Thoracic aorta (tissue), 2 donors: Measurements from ENCODE around the gene CTIF. TPM values are rescaled to one million over a fixed set of nuclear protein-coding genes. Genes with fewer than 3 reads are reported as not detected.

Source experiments
- ATAC-seq: fragments of 150-250 bp; one replicate; pipeline ENCODE4 v1.8.0; 2017; ENCODE audit warnings: low read depth; ENCODE audit not compliant: insufficient number of reproducible peaks, low FRiP score
- DNase-seq: peaks from one replicate; pipeline ENCODE4 v3.0.0-alpha.2; 2020; ENCODE audit warnings: low spot score
- H3K27ac ChIP-seq, 2 donors: fragments of 200-600 bp; sonication (generic); 1 replicate in 1 of 2; 2 replicates in 1 of 2; pipeline ENCODE4 v1.5.1; 2016; ENCODE audit warnings: mild to moderate bottlenecking in 2 of 2, moderate library complexity in 2 of 2
- H3K27me3 ChIP-seq: fragments of 200-600 bp; sonication (generic); replicated peaks from 2 replicates; pipeline ENCODE4 v1.6.0; 2016; ENCODE audit warnings: mild to moderate bottlenecking; ENCODE audit not compliant: insufficient read depth
- H3K36me3 ChIP-seq: fragments of 200-600 bp; sonication (generic); one replicate; pipeline ENCODE4 v1.5.1; 2016
- H3K4me1 ChIP-seq, 2 donors: fragments of 200-600 bp; sonication (generic); 1 replicate in 1 of 2; 2 replicates in 1 of 2; pipeline versions ENCODE4 v1.5.1 to v1.6.0; 2016; ENCODE audit warnings: low read depth in 2 of 2, mild to moderate bottlenecking in 1 of 2; ENCODE audit not compliant: control insufficient read depth in 1 of 2
- H3K4me3 ChIP-seq: fragments of 200-600 bp; sonication (generic); 2 replicates; pipeline ENCODE4 v1.5.1; 2016; ENCODE audit warnings: mild to moderate bottlenecking
- H3K9me3 ChIP-seq: fragments of 200-600 bp; sonication (generic); 2 replicates; pipeline ENCODE4 v1.5.1; 2016
- total RNA-seq, 2 donors: library from RNA; depleted of rRNA; stranded (reverse); fragments of >200 nt; gene quantifications; one replicate each; pipeline versions ENCODE4 v1.1.0 to v1.2.3, GENCODE V29; 2016
- TF ChIP-seq, protein P1 (sequence below): fragments of 200-600 bp; sonication (generic); IDR thresholded peaks from one replicate; pipeline ENCODE4 v1.5.1; 2019; ENCODE audit warnings: antibody characterized with exemption

CTIF gene
- total RNA-seq, 2 donors from 2014 or later: 63.3 to 125 TPM

- H3K4me3 ChIP-seq: no peak overlapping the region
- H3K4me1 ChIP-seq: peaks cover 11 to 26% of the 10 kb centered on the region in 2 donors
- no peaks in the 10 kb centered on the region for H3K9me3 ChIP-seq
- TF ChIP-seq, protein P1, sequence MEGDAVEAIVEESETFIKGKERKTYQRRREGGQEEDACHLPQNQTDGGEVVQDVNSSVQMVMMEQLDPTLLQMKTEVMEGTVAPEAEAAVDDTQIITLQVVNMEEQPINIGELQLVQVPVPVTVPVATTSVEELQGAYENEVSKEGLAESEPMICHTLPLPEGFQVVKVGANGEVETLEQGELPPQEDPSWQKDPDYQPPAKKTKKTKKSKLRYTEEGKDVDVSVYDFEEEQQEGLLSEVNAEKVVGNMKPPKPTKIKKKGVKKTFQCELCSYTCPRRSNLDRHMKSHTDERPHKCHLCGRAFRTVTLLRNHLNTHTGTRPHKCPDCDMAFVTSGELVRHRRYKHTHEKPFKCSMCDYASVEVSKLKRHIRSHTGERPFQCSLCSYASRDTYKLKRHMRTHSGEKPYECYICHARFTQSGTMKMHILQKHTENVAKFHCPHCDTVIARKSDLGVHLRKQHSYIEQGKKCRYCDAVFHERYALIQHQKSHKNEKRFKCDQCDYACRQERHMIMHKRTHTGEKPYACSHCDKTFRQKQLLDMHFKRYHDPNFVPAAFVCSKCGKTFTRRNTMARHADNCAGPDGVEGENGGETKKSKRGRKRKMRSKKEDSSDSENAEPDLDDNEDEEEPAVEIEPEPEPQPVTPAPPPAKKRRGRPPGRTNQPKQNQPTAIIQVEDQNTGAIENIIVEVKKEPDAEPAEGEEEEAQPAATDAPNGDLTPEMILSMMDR: no peak
- no peaks in the 10 kb centered on the region for H3K27me3 ChIP-seq
- no peak overlapping the region for H3K27ac ChIP-seq
- DNase-seq (no peak), ATAC-seq (no peak)
- H3K36me3 ChIP-seq: no peaks in the 10 kb centered on the region
These were observed 179.6 kb downstream of the CTIF start for GRCh38 chr18:48718251-48718959.

DNA sequence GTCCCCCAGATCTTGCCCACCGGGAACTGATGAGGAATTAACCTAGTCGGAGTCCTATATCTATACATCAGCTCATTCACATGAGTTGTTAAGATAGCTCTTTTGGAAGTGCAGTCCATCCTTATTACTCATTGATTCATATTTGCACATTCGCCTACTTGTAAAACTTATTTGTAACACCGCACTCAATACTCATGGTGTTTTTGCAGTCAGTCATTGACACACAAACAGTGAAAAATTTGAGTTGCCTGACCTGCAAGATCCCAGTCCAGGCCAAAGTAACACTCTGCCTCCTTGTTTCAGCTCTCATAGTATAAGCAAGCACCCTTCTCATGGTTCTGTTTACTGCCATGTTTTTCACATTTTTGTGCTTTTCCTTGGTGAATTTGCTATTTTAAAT is 180.6 kb downstream of the CTIF start:
- no peaks in the 10 kb centered on the region for H3K9me3 ChIP-seq
- ATAC-seq (no peak), DNase-seq (no peak)
- H3K27ac ChIP-seq: no peak overlapping the region
- TF ChIP-seq, protein P1: no peak
- H3K4me3 ChIP-seq: no peak overlapping the region
- H3K4me1 ChIP-seq: peaks cover 11 to 26% of the 10 kb centered on the region in 2 donors
- H3K27me3 ChIP-seq: no peaks in the 10 kb centered on the region
- no peaks in the 10 kb centered on the region for H3K36me3 ChIP-seq

DNA sequence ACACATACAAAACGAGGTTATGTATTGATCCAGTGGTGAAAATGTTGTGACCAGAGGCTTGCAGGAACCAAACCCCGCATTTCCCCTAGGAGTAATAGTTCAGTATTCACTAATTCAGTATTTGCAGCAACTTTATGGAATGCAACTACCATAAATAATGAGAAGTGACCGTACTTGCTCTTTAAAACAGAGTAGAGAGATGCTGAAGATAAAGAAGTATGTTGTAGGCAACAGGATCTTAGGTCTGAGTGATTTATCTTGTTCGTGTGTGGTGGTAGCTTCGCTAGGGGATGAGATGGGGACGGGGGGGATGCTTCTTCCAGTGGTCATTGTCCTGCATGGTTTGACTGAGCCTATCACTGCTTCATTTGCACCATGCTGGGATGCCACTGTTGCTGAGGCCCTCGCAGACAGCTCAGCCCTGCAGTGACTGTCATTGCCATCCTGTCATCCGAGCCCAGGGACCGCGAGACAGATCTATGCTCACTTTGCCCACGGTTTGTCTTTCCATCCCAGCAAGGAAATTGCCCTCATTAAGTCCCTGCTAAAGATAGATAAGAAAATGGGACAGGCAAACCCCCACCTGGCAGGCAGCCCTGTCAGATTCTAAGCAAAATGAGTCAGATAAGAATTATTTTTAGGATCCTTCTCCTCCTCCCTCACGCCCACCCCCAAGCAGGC is 181.3 kb downstream of the CTIF start:
- H3K27ac ChIP-seq: no peak overlapping the region
- H3K27me3 ChIP-seq: no peaks in the 10 kb centered on the region
- H3K4me1 ChIP-seq: peaks cover 11 to 26% of the 10 kb centered on the region in 2 donors
- H3K36me3 ChIP-seq: no peaks in the 10 kb centered on the region
- H3K9me3 ChIP-seq: no peaks in the 10 kb centered on the region
- TF ChIP-seq, protein P1: no peak
- ATAC-seq (no peak), DNase-seq (no peak)
- no peak overlapping the region for H3K4me3 ChIP-seq

GRCh38 chr18:48720655-48721025 is 181.8 kb downstream of the CTIF start:
- peaks cover 11 to 26% of the 10 kb centered on the region in 2 donors for H3K4me1 ChIP-seq
- no peaks in the 10 kb centered on the region for H3K27me3 ChIP-seq
- no peak overlapping the region for H3K27ac ChIP-seq
- no peaks in the 10 kb centered on the region for H3K36me3 ChIP-seq
- no peak overlapping the region for H3K4me3 ChIP-seq
- no peaks in the 10 kb centered on the region for H3K9me3 ChIP-seq
- DNase-seq (no peak), ATAC-seq (no peak)
- TF ChIP-seq, protein P1: no peak

DNA sequence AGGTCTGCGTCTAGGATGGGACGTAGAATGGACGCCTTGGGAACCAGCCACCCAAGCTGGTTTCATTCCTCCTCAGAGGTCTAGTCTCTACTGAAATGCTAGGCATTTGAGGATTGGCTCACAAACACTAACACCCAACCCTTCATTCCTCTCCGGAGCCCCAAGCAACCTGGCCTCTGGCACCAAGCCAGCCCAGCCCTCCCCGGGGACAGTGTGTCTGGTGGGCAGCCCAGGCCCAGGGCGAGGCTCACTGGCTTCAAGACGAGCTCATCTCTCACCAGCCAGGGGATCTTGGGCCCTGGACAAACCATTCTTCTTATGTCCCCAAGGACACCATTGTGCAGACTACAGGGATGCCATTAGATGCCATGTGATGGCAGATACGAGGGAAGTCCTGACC is 182.5 kb downstream of the CTIF start:
- no peak overlapping the region for H3K27ac ChIP-seq
- H3K36me3 ChIP-seq: no peaks in the 10 kb centered on the region
- ATAC-seq (no peak), DNase-seq (no peak)
- peaks cover 11 to 26% of the 10 kb centered on the region in 2 donors for H3K4me1 ChIP-seq
- no peak overlapping the region for H3K4me3 ChIP-seq
- H3K27me3 ChIP-seq: no peaks in the 10 kb centered on the region
- TF ChIP-seq, protein P1: no peak
- no peaks in the 10 kb centered on the region for H3K9me3 ChIP-seq
